H1 (cell line): Measurements from ENCODE around the gene CHMP4B. TPM values are rescaled to one million over a fixed set of nuclear protein-coding genes. Genes with fewer than 3 reads are reported as not detected.

Source experiments
- CTCF ChIA-PET: fragments of 300-600 bp; sonication (Branson Sonifier 250); formaldehyde crosslinking; loops from one replicate; lab custom pipeline; 2021; ENCODE audit not compliant: partially characterized antibody; lab: Charles Lee
- POLR2A ChIA-PET: fragments of 300-600 bp; sonication (Branson Sonifier 250); formaldehyde crosslinking; loops from one replicate; lab custom pipeline; 2021; ENCODE audit warnings: inconsistent platforms; ENCODE audit not compliant: partially characterized antibody; lab: Charles Lee
- DNase-seq, 2 experiments: peaks; one replicate each; pipeline versions ENCODE4 v3.0.0 to v3.0.0-alpha.2; 2010 to 2022; ENCODE audit warnings: low spot score in 2 of 2, low read depth in 1 of 2, mixed read lengths in 1 of 2
- FAIRE-seq: peaks from 2 replicates; lab custom pipeline; 2011; peaks lifted over from hg19 to GRCh38; lab: Jason Lieb, UNC
- H2AFZ ChIP-seq: 2 replicates; pipeline ENCODE4 v1.8.1; 2012; ENCODE audit warnings: low read length, inconsistent platforms
- H2AK5ac ChIP-seq: 2 replicates; pipeline ENCODE4 v1.6.1; 2013; ENCODE audit warnings: low read depth, low read length
- H2BK120ac ChIP-seq: replicated peaks from 2 replicates; pipeline ENCODE3; 2013; ENCODE audit warnings: low read depth, low read length, inconsistent platforms
- H2BK12ac ChIP-seq: 2 replicates; pipeline ENCODE4 v1.6.1; 2013; ENCODE audit warnings: low read depth, low read length
- H2BK15ac ChIP-seq: 2 replicates; pipeline ENCODE4 v1.6.1; 2013; ENCODE audit warnings: low read length
- H2BK20ac ChIP-seq: 2 replicates; pipeline ENCODE4 v1.6.1; 2013; ENCODE audit warnings: low read length
- H2BK5ac ChIP-seq: 2 replicates; pipeline ENCODE4 v1.6.1; 2013; ENCODE audit warnings: low read depth, low read length
- H3K14ac ChIP-seq: 2 replicates; pipeline ENCODE4 v1.6.1; 2013; ENCODE audit warnings: inconsistent platforms; ENCODE audit not compliant: insufficient read length
- H3K18ac ChIP-seq: 2 replicates; pipeline ENCODE4 v1.6.1; 2013; ENCODE audit warnings: low read length; ENCODE audit errors: extremely low read depth
- H3K23ac ChIP-seq: 2 replicates; pipeline ENCODE4 v1.6.1; 2013; ENCODE audit warnings: inconsistent platforms; ENCODE audit not compliant: insufficient read length
- H3K23me2 ChIP-seq: 2 replicates; pipeline ENCODE4 v1.6.1; 2013; ENCODE audit warnings: low read depth, low read length
- H3K27ac ChIP-seq: 2 replicates; pipeline ENCODE4 v1.6.1; 2011; ENCODE audit warnings: low read depth, low read length, inconsistent platforms
- H3K27me3 ChIP-seq, 4 experiments: replicated peaks in 1 of 4; 1 replicate in 1 of 4; 2 replicates in 3 of 4; pipeline versions ENCODE4 v1.6.1 to v1.8.1; 2011 to 2013; ENCODE audit warnings: low read length in 3 of 4, mild to moderate bottlenecking in 3 of 4, inconsistent platforms in 2 of 4, mixed read lengths in 2 of 4, moderate library complexity in 1 of 4; ENCODE audit not compliant: control insufficient read depth in 3 of 4, insufficient read depth in 3 of 4; ENCODE audit errors: extremely low read depth in 1 of 4
- H3K36me3 ChIP-seq, 4 experiments: 2 replicates each; pipeline versions ENCODE4 v1.6.1 to v1.8.1; 2011 to 2013; ENCODE audit warnings: mild to moderate bottlenecking in 4 of 4, low read length in 3 of 4, moderate library complexity in 2 of 4, control low read depth in 1 of 4, inconsistent platforms in 1 of 4; ENCODE audit not compliant: insufficient read depth in 4 of 4, control insufficient read depth in 2 of 4
- H3K4ac ChIP-seq: replicated peaks from 2 replicates; pipeline ENCODE3; 2013; ENCODE audit warnings: low read length, low read depth, mixed read lengths, inconsistent platforms; ENCODE audit not compliant: insufficient read length
- H3K4me1 ChIP-seq, 4 experiments: replicated peaks in 1 of 4; 1 replicate in 1 of 4; 2 replicates in 3 of 4; pipeline versions ENCODE4 v1.6.1 to v1.8.1; 2011 to 2013; ENCODE audit warnings: low read length in 3 of 4, inconsistent platforms in 2 of 4, mixed read lengths in 1 of 4; ENCODE audit not compliant: insufficient read depth in 4 of 4, control insufficient read depth in 3 of 4
- H3K4me2 ChIP-seq, 2 experiments: 2 replicates each; pipeline versions ENCODE4 v1.6.1 to v1.8.1; 2011 to 2013; ENCODE audit warnings: low read depth in 2 of 2, low read length in 2 of 2, control low read depth in 1 of 2, inconsistent platforms in 1 of 2, mild to moderate bottlenecking in 1 of 2; ENCODE audit not compliant: insufficient read depth in 1 of 2
- H3K4me3 ChIP-seq, 4 experiments: fragments of 200-600, 300-600 bp in 1 of 4; sonication (generic), shearing (Covaris generic), sonication (Bioruptor Twin) in 1 of 4; 2 replicates each; pipeline versions ENCODE4 v1.5.1 to v1.8.1; 2011 to 2016; ENCODE audit warnings: low read length in 4 of 4, low read depth in 3 of 4, control low read depth in 2 of 4, inconsistent platforms in 2 of 4, mild to moderate bottlenecking in 2 of 4, mixed read lengths in 1 of 4, moderate library complexity in 1 of 4; ENCODE audit not compliant: insufficient read depth in 2 of 4; ENCODE audit errors: extremely low read depth in 1 of 4
- H3K56ac ChIP-seq: replicated peaks from 2 replicates; pipeline ENCODE3; 2013; ENCODE audit warnings: low read depth, mild to moderate bottlenecking, mixed read lengths, low read length, inconsistent platforms; ENCODE audit not compliant: insufficient read length
- H3K79me1 ChIP-seq: 2 replicates; pipeline ENCODE4 v1.6.1; 2013; ENCODE audit warnings: low read depth, low read length, control low read depth
- H3K79me2 ChIP-seq, 2 experiments: 2 replicates each; pipeline versions ENCODE4 v1.6.1 to v1.8.1; 2012 to 2013; ENCODE audit warnings: low read length in 2 of 2, mild to moderate bottlenecking in 2 of 2, inconsistent platforms in 1 of 2; ENCODE audit not compliant: insufficient read depth in 2 of 2, control insufficient read depth in 1 of 2
- H3K9ac ChIP-seq, 4 experiments: replicated peaks in 1 of 4; 1 replicate in 1 of 4; 2 replicates in 3 of 4; pipeline versions ENCODE4 v1.6.1 to v1.8.1; 2011 to 2013; ENCODE audit warnings: low read depth in 3 of 4, low read length in 3 of 4, control low read depth in 2 of 4, mild to moderate bottlenecking in 2 of 4, moderate library complexity in 2 of 4, inconsistent platforms in 1 of 4; ENCODE audit errors: extremely low read depth in 1 of 4
- H3K9me3 ChIP-seq, 2 experiments: 2 replicates each; pipeline versions ENCODE4 v1.6.1 to v1.8.1; 2012 to 2013; ENCODE audit warnings: mild to moderate bottlenecking in 2 of 2, moderate library complexity in 2 of 2, control low read depth in 1 of 2, inconsistent platforms in 1 of 2, low read depth in 1 of 2, low read length in 1 of 2, mixed read lengths in 1 of 2; ENCODE audit not compliant: insufficient read depth in 2 of 2
- H4K20me1 ChIP-seq, 2 experiments: replicated peaks in 1 of 2; 2 replicates each; pipeline versions ENCODE3 to v1.8.1; 2011 to 2013; ENCODE audit warnings: inconsistent platforms in 2 of 2, low read length in 2 of 2, mild to moderate bottlenecking in 1 of 2; ENCODE audit not compliant: insufficient read depth in 2 of 2, control insufficient read depth in 1 of 2
- H4K5ac ChIP-seq: 2 replicates; pipeline ENCODE4 v1.6.1; 2013; ENCODE audit warnings: low read length, low read depth, mixed read lengths, inconsistent platforms; ENCODE audit not compliant: insufficient read length
- H4K8ac ChIP-seq: 2 replicates; pipeline ENCODE4 v1.8.0; 2013; ENCODE audit warnings: mild to moderate bottlenecking, moderate library complexity, low read length, inconsistent platforms; ENCODE audit not compliant: insufficient read depth; ENCODE audit errors: extremely low read depth
- H4K91ac ChIP-seq: replicated peaks from 2 replicates; pipeline ENCODE3; 2013; ENCODE audit warnings: low read length, mixed read lengths, inconsistent platforms; ENCODE audit not compliant: insufficient read length
- CBX8 ChIP-seq: fragments of 300-800, 300-1000 bp; sonication (generic); IDR thresholded peaks from 2 replicates; pipeline ENCODE4 v1.7.1; 2016; ENCODE audit warnings: low read depth, low read length, borderline replicate concordance
- SP2 ChIP-seq: IDR thresholded peaks from 2 replicates; pipeline ENCODE4 v1.6.1; 2012; ENCODE audit warnings: mild to moderate bottlenecking, low read length, inconsistent platforms
- WGBS, 2 experiments: shearing (Covaris generic) in 1 of 2; methylation state at CpG; one replicate each; pipeline versions ENCODE4 v1.1.6 to v1.1.7; 2013 to 2015; ENCODE audit warnings: low lambda C conversion rate in 2 of 2, mixed read lengths in 2 of 2, inconsistent platforms in 1 of 2, low coverage in 1 of 2, missing lambda C conversion rate in 1 of 2; ENCODE audit not compliant: insufficient replicate concordance in 2 of 2, insufficient coverage in 1 of 2, insufficient read length in 1 of 2; ENCODE audit errors: extremely low coverage in 1 of 2, missing lambda C conversion rate in 1 of 2; 5-methylcytosine and 5-hydroxymethylcytosine counted together
- polyA plus RNA-seq, 7 experiments: library from polyadenylated mRNA; depleted of rRNA in 3 of 7; stranded (reverse) in 5 of 7; unstranded in 2 of 7; fragments of >200 nt in 5 of 7; fragments of 200-250 nt in 2 of 7; gene quantifications; 1 replicate in 5 of 7; 2 replicates in 1 of 7; 4 replicates in 1 of 7; pipeline versions ENCODE4 v1.2.1 to v1.2.3, GENCODE V29; 2011 to 2013; ENCODE audit warnings: missing spikeins in 2 of 7, mixed read lengths in 2 of 7
- total RNA-seq: library from RNA; stranded (reverse); fragmentation: NEBNext Ultra II Directional; extraction: Animal tissue kit (Norgen Biotek cat#: 25700); gene quantifications from 2 replicates; pipeline ENCODE4 v1.2.1, GENCODE V29; 2021
- TF ChIP-seq, protein P1 (sequence below): IDR thresholded peaks from 2 replicates; pipeline ENCODE4 v1.6.1; 2011; ENCODE audit warnings: low read depth, mild to moderate bottlenecking, low read length; ENCODE audit not compliant: insufficient read depth

CHMP4B gene
- total and polyA plus RNA-seq, 2 of the 8 experiments (the other 6 are each of a cell fraction or from before 2014, with no cell fraction given) = 38.6 to 66.3 TPM

DNA sequence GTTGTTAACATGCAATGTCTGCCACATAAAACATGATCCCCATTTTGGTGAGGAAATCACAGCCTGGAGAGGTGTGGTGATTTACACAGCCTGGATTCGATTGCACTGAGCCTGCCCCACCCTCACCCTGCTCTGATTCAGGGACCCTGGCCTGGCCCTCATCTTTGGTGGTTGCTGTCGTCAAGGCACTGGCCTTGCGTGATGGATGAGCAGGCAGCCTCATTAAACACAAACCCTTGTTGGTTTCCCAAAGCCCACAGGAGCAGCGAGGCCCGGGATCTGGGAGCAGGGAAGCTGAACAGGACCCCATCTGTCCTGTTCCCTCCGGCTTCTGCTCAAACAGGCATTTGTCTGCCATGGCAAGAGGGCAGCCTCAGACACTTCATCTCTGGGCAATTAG is 70.8 kb downstream of the CHMP4B start:
- Histone ChIP-seq H2BK20ac (no peak overlapping the region), H2AFZ (no peak overlapping the region), H4K5ac (no peak overlapping the region), H3K9ac (no peak overlapping the region), H4K91ac (no peak overlapping the region), H4K8ac (peak overlapping the region; percentile 16; the same call in 1 of the 2 replicates), H3K4me2 (no peak overlapping the region), H2BK15ac (no peak overlapping the region), H3K27me3 (no peaks in the 10 kb centered on the region; a peak in 1 of 7 replicates), H3K36me3 (no peaks in the 10 kb centered on the region), H3K23me2 (peaks cover 2% of the 10 kb centered on the region; the same call in 1 of the 2 replicates), H3K4me3 (no peak overlapping the region), H2BK5ac (no peak overlapping the region), H4K20me1 (no peaks in the 10 kb centered on the region), H3K79me1 (no peaks in the 10 kb centered on the region), H3K56ac (no peak overlapping the region), H3K79me2 (no peaks in the 10 kb centered on the region), H3K14ac (no peak overlapping the region), H3K18ac (no peak overlapping the region), H2AK5ac (no peak overlapping the region), H2BK120ac (no peak overlapping the region), H3K23ac (no peak overlapping the region), H3K4me1 (no peaks in the 10 kb centered on the region), H3K9me3 (no peaks in the 10 kb centered on the region; a peak in 1 of 4 replicates), H3K27ac (no peak overlapping the region), H2BK12ac (no peak overlapping the region), H3K4ac (no peak overlapping the region)
- DNase-seq (no peak), FAIRE-seq (no peak)
- ChIA-PET CTCF (interaction anchor here (0.7 to 2.4 kb wide), 6 partner anchors 9 to 187 kb away, joined by 3 to 14 read pairs (median 4); no protein-coding TSS in a partner anchor), POLR2A (no interaction called here)
- 85% methylated on average over 6 of the region's 6 CpGs; no CpG with 5 or more reads in 1 of the 2 experiments for WGBS, 2 experiments
- TF ChIP-seq, protein P1, sequence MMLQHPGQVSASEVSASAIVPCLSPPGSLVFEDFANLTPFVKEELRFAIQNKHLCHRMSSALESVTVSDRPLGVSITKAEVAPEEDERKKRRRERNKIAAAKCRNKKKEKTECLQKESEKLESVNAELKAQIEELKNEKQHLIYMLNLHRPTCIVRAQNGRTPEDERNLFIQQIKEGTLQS = no peak
- TF ChIP-seq SP2 (no peak), CBX8 (no peak)
